Inflammatory macrophage treated with lipopolysaccharide for 1 hour (primary cell): ENCODE data around the gene CBX7.

Experiments
- DNase-seq, 2 donors: peaks; one replicate each; pipeline ENCODE4 v3.0.0-alpha.2; 2020 to 2022

Gene CBX7

GRCh38 chr22:39122772-39123470, 29.6 kb downstream of the CBX7 start:
- no peak for DNase-seq

DNA sequence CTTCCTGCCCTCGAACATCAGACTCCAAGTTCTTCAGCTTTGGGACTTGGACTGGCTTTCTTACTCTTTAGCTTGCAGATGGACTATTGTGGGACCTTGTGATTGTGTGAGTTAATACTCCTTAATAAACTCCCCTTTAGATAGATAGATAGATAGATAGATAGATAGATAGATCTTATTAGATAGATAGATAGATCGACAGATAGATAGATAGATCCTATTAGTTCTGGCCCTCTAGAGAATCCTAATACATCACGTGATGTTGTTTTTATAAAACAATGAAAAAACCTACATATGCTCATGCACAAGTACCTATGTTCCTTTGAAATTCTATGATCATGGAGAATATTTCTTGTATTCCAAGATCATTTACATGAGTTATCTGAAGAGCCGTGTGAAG, 31.5 kb downstream of the CBX7 start:
- DNase-seq, result no peak

GRCh38 chr22:39117585-39118191, 34.8 kb downstream of the CBX7 start:
- peak; percentile 68 to 71 for DNase-seq

DNA sequence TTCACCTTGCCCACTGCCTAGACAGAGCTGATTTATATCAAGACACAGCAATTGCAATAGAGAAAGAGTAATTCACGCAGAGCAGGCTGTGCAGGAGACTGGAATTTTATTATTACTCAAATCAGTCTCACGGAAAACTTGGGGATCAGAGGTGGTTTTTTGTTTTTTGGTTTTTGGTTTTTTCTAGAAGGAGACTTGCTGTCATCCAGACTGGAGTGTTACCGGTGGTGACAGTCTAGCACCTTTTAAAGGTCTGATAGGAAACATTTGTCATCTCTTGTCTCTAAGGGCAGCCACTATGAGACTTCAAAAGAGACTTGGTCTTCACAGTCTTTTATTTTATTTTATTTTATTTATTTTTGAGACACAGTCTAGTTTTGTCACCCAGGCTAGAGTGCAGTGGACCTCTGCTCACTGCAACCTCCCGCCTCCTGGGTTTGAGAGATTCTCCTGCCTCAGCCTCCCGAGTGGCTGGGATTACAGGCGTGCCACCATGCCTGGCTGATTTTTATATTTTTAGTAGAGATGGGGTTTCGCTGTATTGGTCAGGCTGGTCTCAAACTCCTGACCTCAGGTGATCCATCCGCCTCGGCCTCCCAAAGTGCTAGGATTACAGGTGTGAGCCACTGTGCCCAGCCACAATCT, 36.4 kb downstream of the CBX7 start:
- DNase-seq, result no peak

GRCh38 chr22:39115570-39115969, 36.9 kb downstream of the CBX7 start:
- DNase-seq, result no peak

DNA sequence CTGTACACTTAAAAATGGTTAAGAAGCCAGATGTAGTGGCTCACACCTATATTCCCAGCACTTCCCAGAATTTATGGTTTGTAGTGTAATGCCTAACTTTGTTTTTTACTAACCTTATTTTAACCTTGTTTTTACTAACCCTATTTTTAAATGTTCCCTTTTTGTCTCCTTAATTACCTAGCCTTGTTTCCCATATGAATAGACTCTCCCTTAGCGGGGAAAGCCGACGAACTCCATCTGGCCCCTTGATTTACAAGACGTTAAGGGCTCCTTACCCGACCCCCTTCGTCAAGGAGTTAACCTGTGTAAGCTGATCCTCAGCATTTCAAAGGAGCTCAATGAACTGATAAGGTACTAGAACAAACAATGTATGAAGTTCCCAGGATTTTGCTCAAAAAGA, 38.4 kb downstream of the CBX7 start:
- DNase-seq, result no peak

DNA sequence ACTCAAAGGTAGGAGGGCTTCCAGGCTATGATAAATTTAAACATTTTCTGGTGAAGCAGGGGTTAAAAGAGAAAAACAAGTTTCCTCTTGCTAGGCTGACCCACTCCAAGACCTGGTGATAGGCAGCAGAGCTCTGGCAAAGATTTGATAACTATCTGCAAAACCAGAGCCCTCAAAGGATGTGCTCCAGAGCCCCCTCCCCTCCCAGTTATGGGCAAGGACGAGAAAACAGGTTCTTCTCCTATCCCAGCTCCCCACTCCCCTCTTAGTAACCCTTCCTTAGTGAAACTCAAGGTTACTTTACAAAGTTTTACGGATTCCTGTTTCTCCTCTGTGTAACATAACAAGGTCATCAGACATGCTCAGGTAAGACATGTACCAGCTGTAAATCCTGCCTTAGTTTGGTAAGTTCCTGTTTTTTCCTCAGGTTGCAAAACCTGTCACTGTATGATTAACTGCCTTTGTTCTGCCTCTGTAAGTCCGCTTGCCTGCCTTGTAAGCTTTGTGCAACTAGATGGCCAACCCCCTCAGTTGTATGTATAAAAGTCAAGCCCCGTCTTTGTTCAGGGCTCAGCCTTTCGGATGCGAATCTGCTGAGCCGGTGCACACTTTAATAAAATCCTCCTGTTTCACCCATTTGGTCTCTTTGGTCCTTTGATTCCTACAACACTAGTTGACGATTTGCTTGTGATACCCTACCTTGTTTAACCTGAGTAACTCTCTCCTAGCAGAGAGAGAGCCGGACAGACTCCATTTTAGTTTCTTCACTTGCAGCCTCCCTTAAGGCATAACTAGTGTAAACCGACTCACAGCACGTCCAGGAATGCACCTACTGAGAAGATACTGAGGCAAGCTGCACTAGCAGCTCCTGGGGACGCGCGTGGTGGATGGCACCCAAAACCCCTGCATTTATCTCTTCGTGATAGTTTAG, 41.6 kb downstream of the CBX7 start:
- DNase-seq, result no peak

GRCh38 chr22:39109361-39109760, 43.1 kb downstream of the CBX7 start:
- no peak for DNase-seq

DNA sequence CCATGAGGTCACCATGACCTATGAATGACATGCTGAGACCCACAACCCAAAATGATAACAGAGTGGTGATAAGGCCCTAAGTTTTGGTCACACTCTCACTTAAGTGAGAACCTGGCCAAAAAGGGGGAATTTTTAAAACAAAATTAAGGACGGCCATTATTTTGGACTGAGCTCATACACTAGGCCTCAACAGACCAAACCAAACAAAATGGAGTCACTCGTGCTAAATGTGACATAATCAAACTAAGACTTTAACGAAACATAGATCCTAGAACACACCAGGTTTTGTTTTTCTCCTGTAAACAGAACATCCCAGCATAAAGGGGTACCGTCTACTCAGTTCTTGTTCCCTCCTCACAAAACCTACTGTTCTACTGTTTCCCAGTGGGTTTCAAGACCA, 44.0 kb downstream of the CBX7 start:
- DNase-seq, result no peak

DNA sequence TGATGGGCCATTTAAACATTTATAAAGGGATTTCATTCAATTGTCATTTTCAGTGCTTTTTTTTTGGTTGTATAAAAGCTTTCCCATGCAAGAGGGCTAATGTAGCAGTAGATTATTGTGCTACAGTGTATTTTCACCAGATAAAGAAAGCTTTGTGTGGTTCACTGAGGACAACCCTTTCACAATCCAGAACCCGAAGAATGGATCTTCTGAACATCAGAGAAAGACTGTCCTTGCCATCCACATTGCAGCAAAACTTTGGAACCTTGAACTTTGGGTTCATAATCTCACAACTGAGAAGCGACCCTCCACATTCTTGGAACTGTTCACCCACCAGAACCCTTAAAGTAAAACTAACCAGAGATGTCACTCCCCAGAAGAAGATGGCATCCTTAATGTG, 46.2 kb downstream of the CBX7 start:
- no peak for DNase-seq

- no peak for DNase-seq
Observed at GRCh38 chr22:39103431-39103830, 49.0 kb downstream of the CBX7 start.

DNA sequence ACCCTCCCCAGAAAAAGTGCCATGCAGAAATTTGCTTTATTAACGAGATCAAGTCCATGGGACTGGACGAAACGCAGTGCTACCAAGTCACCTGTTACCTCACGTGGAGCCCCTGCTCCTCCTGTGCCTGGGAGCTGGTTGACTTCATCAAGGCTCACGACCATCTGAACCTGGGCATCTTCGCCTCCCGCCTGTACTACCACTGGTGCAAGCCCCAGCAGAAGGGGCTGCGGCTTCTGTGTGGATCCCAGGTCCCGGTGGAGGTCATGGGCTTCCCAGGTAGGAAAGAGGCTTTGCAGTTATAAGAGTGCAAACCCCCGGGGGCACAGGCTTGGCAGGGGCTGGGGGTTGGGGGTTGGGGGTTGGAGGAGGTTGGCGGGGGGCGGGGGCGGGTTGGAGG, 51.3 kb downstream of the CBX7 start:
- DNase-seq, result no peak

GRCh38 chr22:39098576-39098975, 53.9 kb downstream of the CBX7 start:
- no peak for DNase-seq

DNA sequence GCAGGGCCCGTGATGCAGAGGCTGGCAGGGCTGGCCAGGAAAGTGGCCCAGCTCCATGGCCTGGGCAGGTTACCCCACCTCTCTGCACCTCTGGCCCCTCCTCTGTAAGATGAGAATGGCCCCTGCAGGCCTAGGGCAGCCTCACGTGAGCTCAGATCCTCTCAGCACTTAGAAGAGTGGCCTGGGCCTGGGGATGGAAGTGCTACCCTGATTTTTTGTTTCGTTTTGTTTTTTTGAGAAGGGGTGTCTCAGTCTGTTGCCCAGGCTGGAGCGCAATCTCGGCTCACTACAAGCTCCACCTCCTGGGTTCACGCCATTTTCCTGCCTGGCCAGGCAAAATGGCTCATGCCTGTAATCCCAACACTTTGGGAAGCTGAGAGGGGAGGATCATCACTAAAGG, 54.5 kb downstream of the CBX7 start:
- no peak for DNase-seq

- peak; percentile 40 to 44 for DNase-seq
Observed at GRCh38 chr22:39097098-39098020, 55.1 kb downstream of the CBX7 start, which contains the start of gene APOBEC3H. Gene APOBEC3H, plus strand, starts transcription at chr22:39097244. Its CDS starts 3,035 bp downstream, at chr22:39100279.

DNA sequence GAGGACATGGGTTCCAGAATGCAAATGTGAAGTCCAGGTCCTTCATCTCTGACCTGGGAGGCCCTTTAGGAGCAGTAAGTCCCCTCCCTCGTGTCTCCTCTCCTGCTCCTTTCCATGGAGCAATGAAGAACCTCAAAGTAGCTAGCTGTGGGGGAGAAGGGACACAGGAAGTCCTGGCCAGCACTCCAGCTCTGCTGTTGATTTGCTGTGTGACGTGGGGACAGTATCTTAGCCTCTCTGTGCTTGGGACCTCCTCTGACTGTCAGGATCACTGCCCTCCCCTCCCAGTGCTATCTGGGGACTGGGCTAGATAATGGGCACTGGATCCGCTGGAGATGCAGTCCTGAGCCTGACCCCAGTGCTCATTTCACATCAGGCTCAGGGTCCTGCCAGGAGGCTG, 56.5 kb downstream of the CBX7 start:
- DNase-seq, result no peak

DNA sequence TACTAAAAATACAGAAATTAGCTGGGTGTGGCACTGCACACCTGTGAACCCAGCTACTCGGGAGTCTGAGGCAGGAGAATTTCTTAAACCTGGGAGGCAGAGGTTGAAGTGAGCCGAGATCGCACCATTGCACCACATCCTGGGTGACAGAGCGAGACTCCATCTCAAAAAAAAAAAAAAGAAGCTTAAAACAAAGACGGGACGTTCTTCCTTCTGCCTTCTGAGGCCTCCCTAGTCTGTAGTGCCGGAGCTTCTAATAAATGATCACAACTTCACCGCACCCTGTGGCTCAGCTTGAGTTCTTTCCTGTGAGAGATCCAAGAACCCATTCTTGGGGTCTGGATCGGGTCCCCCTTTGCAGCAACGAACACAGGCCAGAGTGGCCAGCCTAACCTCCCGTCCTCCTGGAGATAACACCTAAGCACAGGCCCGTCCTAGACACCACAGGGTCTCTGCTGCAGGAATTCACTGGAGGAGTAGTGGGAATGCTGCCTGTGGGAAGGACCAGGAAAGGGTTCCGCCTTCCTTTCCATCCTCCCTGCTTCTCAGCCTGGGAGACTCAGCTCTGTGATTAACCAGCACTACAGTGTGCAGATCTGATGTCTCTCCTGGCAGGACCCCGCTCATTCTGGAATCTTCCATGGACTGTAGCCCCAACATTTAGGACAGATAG, 57.6 kb downstream of the CBX7 start:
- DNase-seq, result no peak

GRCh38 chr22:39092111-39092862, 60.2 kb downstream of the CBX7 start:
- no peak for DNase-seq

DNA sequence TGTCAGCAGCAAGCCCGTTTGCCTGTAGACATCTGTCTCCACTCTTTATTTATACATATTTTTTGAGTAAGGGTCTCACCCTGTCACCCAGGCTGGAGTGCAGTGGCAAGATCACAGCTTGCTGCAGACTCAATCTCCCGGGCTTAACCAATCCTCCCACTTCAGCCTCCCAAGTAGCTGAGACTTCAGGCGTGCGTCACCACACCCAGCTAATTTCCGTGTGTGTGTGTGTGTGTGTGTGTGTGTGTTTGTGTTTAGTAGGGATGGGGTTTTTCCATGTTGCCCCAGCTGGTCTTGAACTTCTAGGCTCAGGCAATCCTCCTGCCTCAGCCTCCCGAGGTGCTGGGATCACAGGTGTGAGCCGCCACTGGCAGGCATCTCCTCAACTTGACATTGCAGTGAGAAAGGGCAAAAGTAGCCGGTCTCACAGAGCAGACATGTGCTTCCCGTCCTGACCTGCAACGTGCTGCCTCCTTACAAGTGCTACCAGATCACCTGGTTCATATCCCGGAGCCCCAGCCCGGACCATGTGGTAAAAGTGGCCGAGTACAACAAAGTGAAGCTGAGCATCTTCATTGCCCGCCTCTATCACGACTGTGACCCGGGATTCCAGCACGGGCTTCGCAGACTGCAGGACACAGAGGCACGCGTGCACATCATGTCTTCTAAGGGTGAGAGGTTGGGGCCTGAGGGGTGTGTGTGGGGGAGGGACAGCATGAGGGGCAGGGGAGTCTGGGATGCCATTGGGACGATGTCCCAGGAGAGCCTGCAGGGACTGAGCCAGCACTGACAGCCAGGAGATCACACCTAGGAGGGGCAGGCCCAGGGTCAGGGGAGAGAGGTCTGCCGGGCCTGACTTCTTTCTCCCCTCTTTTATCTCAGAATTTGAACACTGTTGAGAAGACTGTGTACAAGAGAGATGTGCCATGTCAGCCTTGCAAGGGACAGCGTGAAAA, 61.1 kb downstream of the CBX7 start:
- no peak for DNase-seq
